Inflammatory macrophage (primary cell): ENCODE measurements around the gene TRIML1.

ENCODE experiments used
- DNase-seq, 2 donors: peaks; one replicate each; pipeline ENCODE4 v3.0.0-alpha.2; 2020 to 2022
- total RNA-seq, 18 experiments: gene quantifications; one replicate each; lab custom pipeline; 2026; ENCODE audit warnings: mixed read lengths in 6 of 18, inconsistent platforms in 2 of 18; lab: John Stamatoyannopoulos, UW

Gene TRIML1
- total RNA-seq: 0 to 0.08 (median 0) reads per million in 18 experiments

- DNase-seq: no peak
Measured at GRCh38 chr4:188139141-188139540, at the start of gene TRIML1. Gene TRIML1 (plus strand): TSS chr4:188139441. CDS start chr4:188139559, 118 bp downstream.

- DNase-seq: no peak
Measured at GRCh38 chr4:188092824-188093223, 46.4 kb upstream of the TRIML1 start.

GRCh38 chr4:188106454-188106853 is 32.8 kb upstream of the TRIML1 start:
- no peak for DNase-seq

- DNase-seq: no peak
Measured at GRCh38 chr4:188107931-188108843, 31.1 kb upstream of the TRIML1 start.

- DNase-seq: no peak
Measured at GRCh38 chr4:188109157-188109755, 30.0 kb upstream of the TRIML1 start, which contains the start of gene TRIML2. Gene TRIML2 (minus strand): TSS chr4:188109603. CDS start chr4:188105368, 4,235 bp downstream.

- DNase-seq: no peak
Measured at GRCh38 chr4:188110036-188110435, 29.2 kb upstream of the TRIML1 start.

GRCh38 chr4:188110741-188111471 is 28.3 kb upstream of the TRIML1 start:
- no peak for DNase-seq

- no peak for DNase-seq
Measured at GRCh38 chr4:188111955-188112354, 27.3 kb upstream of the TRIML1 start.

- DNase-seq: no peak
Measured at GRCh38 chr4:188113156-188113555, 26.1 kb upstream of the TRIML1 start.

GRCh38 chr4:188117631-188118324 is 21.5 kb upstream of the TRIML1 start:
- DNase-seq: no peak

- no peak for DNase-seq
Measured at GRCh38 chr4:188121530-188121929, 17.7 kb upstream of the TRIML1 start.

GRCh38 chr4:188127214-188127874 is 11.9 kb upstream of the TRIML1 start:
- no peak for DNase-seq

- no peak for DNase-seq
Measured at GRCh38 chr4:188130355-188130754, 8.9 kb upstream of the TRIML1 start.

- no peak for DNase-seq
Measured at GRCh38 chr4:188132232-188132631, 7.0 kb upstream of the TRIML1 start.

- no peak for DNase-seq
Measured at GRCh38 chr4:188138227-188138626, 1.0 kb upstream of the TRIML1 start.

- no peak for DNase-seq
Measured at GRCh38 chr4:188139671-188140070, 430 bp downstream of the TRIML1 start.

GRCh38 chr4:188143731-188144130 is 4.5 kb downstream of the TRIML1 start:
- no peak for DNase-seq

GRCh38 chr4:188145601-188146000 is 6.4 kb downstream of the TRIML1 start:
- no peak for DNase-seq

GRCh38 chr4:188146618-188147017 is 7.4 kb downstream of the TRIML1 start:
- no peak for DNase-seq

GRCh38 chr4:188147176-188147575 is 7.9 kb downstream of the TRIML1 start:
- DNase-seq: no peak

GRCh38 chr4:188147776-188148175 is 8.5 kb downstream of the TRIML1 start:
- no peak for DNase-seq
